Heart left ventricle (tissue), 16 donors: ENCODE data around the gene ANKS3. TPM values are rescaled to one million over a fixed set of nuclear protein-coding genes. Genes with fewer than 3 reads are reported as not detected.

Experiments used
- ATAC-seq, 4 donors: fragments of 200-7000 bp; cut with Tn5 transposase; one replicate each; pipeline ENCODE4 v1.9.1; 2020 to 2022; ENCODE audit warnings: moderate library complexity in 4 of 4, mild to moderate bottlenecking in 3 of 4, moderate number of reproducible peaks in 1 of 4
- DNase-seq, 5 donors: peaks; one replicate each; pipeline ENCODE4 v3.0.0-alpha.2; 2020
- H3K27ac ChIP-seq, 12 donors: fragments of 200-600 bp; sonication (generic) in 4 of 12; one replicate each; pipeline versions ENCODE4 v1.5.0 to v1.8.0; 2016 to 2022; ENCODE audit warnings: mild to moderate bottlenecking in 2 of 12
- H3K27me3 ChIP-seq, 9 donors: fragments of 200-600 bp; sonication (generic) in 2 of 9; one replicate each; pipeline versions ENCODE4 v1.5.1 to v1.8.0; 2016 to 2022; ENCODE audit warnings: mild to moderate bottlenecking in 3 of 9
- H3K36me3 ChIP-seq, 9 donors: fragments of 200-600 bp; sonication (generic) in 2 of 9; one replicate each; pipeline versions ENCODE4 v1.5.0 to v1.8.0; 2018 to 2022; ENCODE audit warnings: mild to moderate bottlenecking in 2 of 9
- H3K4me1 ChIP-seq, 12 donors: fragments of 200-600 bp; sonication (generic) in 4 of 12; one replicate each; pipeline versions ENCODE4 v1.5.0 to v1.8.0; 2016 to 2022; ENCODE audit warnings: mild to moderate bottlenecking in 3 of 12
- H3K4me3 ChIP-seq, 12 donors: fragments of 200-600 bp; sonication (generic) in 4 of 12; one replicate each; pipeline versions ENCODE4 v1.5.0 to v1.8.0; 2017 to 2022; ENCODE audit warnings: mild to moderate bottlenecking in 9 of 12, moderate library complexity in 4 of 12
- H3K9me3 ChIP-seq, 12 donors: fragments of 200-600 bp; sonication (generic) in 4 of 12; one replicate each; pipeline versions ENCODE4 v1.5.0 to v1.8.0; 2016 to 2022; ENCODE audit warnings: mild to moderate bottlenecking in 1 of 12
- CTCF ChIP-seq, 12 donors: fragments of 200-600 bp; sonication (generic) in 4 of 12; IDR thresholded peaks; one replicate each; pipeline versions ENCODE4 v1.5.0 to v1.8.0; 2018 to 2022; ENCODE audit warnings: antibody characterized with exemption in 12 of 12, mild to moderate bottlenecking in 5 of 12
- POLR2A ChIP-seq, 2 donors: fragments of 450-650 bp; IDR thresholded peaks; one replicate each; pipeline ENCODE4 v1.6.1; 2017; ENCODE audit warnings: antibody characterized with exemption in 2 of 2, mild to moderate bottlenecking in 2 of 2, moderate library complexity in 2 of 2
- WGBS, 4 donors: extraction: QIAGEN DNeasy Blood & Tissue Kit in 2 of 4; methylation state at CpG; one replicate each; pipeline versions ENCODE4 v1.1.5 to v1.1.7; 2013 to 2018; 5-methylcytosine and 5-hydroxymethylcytosine counted together
- intact Hi-C, 10 donors: fragments of 100-400 bp; cut with DNase I; formaldehyde crosslinking; loops; one replicate each; pipeline versions ENCODE4 v1.11.1 to v1.14.2; 2022
- polyA plus RNA-seq, 2 donors: library from polyadenylated mRNA; stranded (reverse); fragments of 200-250 nt; gene quantifications; one replicate each; pipeline ENCODE4 v1.2.3, GENCODE V29; 2013
- total RNA-seq, 9 donors: library from RNA; depleted of rRNA in 2 of 9; stranded (reverse); fragments of >200 nt in 2 of 9; fragmentation: NEBNext Ultra II Directional in 3 of 9; extraction: Animal tissue kit (Norgen Biotek cat#: 25700) in 3 of 9; gene quantifications; one replicate each; pipeline versions ENCODE4 v1.1.0 to v1.2.4, GENCODE V29; 2016 to 2023
- donor health status: ischemic (EF 13 %, LVEDD 7.1; RV severe dilation, severe dysfunction).
- donor health status: healthy with polysubstance abuse.
- donor health status: DM: no; HTN: yes; CAD: no.
- donor health status: DM: no; HTN: no; CAD: no.
- donor health status: ischemic (EF 25% LVEDD 6.9; RV normal size, moderate dysfunction).
- donor health status: ischemic (EF 25% LVEDD 5.7; RV mildly dilated, moderate dysfunction).
- donor health status: healthy.
- donor health status: DM: yes; HTN: yes; CAD: no.
- donor health status: ischemic (EF 35%, LVEDD 5.7; RV mildly dilated, moderate dysfunction).
- donor health status: nonischemic (EF 11% LVEDD 7.7; RV severe dilation, severe dysfunction).
- donor health status: DM: yes; HTN: yes; CAD: no.
- donor health status: PGD.
- donor health status: ischemic (EF 29% LVEDD 5.4; RV normal size, mild dysfunction).
- donor health status: nonischemic (EF 23%, LVEDD 6.1; RV moderate dilation, normal function).

The ANKS3 gene
- total and polyA plus RNA-seq, 11 donors, result 5.1 to 12.7 (median 9.2) TPM

DNA sequence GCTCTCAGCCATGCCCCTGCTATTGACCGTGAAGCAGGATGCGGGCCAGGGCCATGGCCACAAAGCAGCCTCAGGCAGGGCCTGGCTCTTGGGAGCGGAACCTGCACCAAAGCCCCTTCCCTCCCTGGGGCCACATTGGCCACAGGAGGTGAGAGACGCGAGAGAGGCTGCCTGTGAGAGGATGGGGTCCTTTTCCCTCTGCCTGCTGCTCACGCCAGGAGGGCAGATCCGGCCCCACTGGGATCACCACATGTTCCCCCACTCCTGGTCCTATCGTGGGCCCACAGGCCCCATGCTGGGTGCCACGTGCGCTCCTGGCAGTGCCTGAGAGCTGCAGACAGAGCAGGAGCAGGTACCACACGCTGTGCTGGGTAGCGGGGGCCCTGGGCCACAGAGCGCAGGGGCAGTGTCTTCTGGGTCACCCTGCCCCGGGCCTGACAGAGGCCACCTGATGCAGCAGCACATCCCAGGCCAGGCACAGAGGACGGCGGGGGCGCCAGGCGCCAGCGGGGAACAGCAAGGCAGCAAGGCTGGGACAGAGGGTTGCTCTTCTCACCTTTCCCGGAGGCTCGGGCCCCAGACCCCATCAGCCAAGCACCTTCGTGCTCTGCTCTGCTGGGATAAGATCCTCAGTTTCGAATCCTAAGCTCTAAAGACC is 49.9 kb downstream of the ANKS3 start:
- no peak for TF ChIP-seq POLR2A (IDR thresholded peaks at IDR 0.05)
- no peak for TF ChIP-seq CTCF (IDR thresholded peaks at IDR 0.05)
- Histone ChIP-seq H3K9me3 (no peaks in the 10 kb centered on the region), H3K4me1 (peaks cover 0 to 29% (median 13%) of the 10 kb centered on the region in 12 donors), H3K4me3 (no peak overlapping the region), H3K36me3 (peaks cover 5 to 84% (median 53%) of the 10 kb centered on the region in 9 donors), H3K27ac (no peak overlapping the region), H3K27me3 (no peaks in the 10 kb centered on the region)
- DNase-seq (peak in 2 of 5 donors; percentile 27 to 54), ATAC-seq (no peak)
- WGBS, 4 donors, result 93 to 96% (median 95%) methylated on average over 7 to 23 of the region's 23 CpGs
- intact Hi-C loops, result loop anchor here in 1 of 10 donors (10.0 kb wide), 1 partner anchor 271 kb away; the partner anchor contains the start of gene SEC14L5

GRCh38 chr16:4683255-4684057 is 50.6 kb downstream of the ANKS3 start:
- intact Hi-C loops, result loop anchor here in 1 of 10 donors (10.0 kb wide), 1 partner anchor 271 kb away; the partner anchor contains the start of gene SEC14L5
- Histone ChIP-seq H3K27ac (no peak overlapping the region), H3K9me3 (no peaks in the 10 kb centered on the region), H3K4me1 (peaks cover 0 to 34% (median 15%) of the 10 kb centered on the region in 12 donors), H3K36me3 (peaks cover 5 to 84% (median 53%) of the 10 kb centered on the region in 9 donors), H3K4me3 (no peak overlapping the region), H3K27me3 (no peaks in the 10 kb centered on the region)
- TF ChIP-seq CTCF (IDR thresholded peaks at IDR 0.05) (no peak), POLR2A (IDR thresholded peaks at IDR 0.05) (no peak)
- DNase-seq (peak in 1 of 5 donors; percentile 42), ATAC-seq (no peak)
- 90 to 96% (median 91%) methylated on average over 13 to 17 of the region's 17 CpGs for WGBS, 4 donors

- Histone ChIP-seq H3K27ac (no peak overlapping the region), H3K4me1 (peaks cover 0 to 34% (median 14%) of the 10 kb centered on the region in 12 donors), H3K9me3 (no peaks in the 10 kb centered on the region), H3K36me3 (peaks cover 5 to 81% (median 53%) of the 10 kb centered on the region in 9 donors), H3K4me3 (no peak overlapping the region), H3K27me3 (no peaks in the 10 kb centered on the region)
- WGBS, 4 donors, result 75 to 84% (median 80%) methylated on average over 32 to 36 of the region's 36 CpGs
- intact Hi-C loops, result loop anchor here in 1 of 10 donors (10.0 kb wide), 1 partner anchor 272 kb away; the partner anchor contains the start of gene SEC14L5
- peak in 7 of 12 donors; percentile 13 to 44 (median 34) for TF ChIP-seq CTCF (IDR thresholded peaks at IDR 0.05)
- no peak for TF ChIP-seq POLR2A (IDR thresholded peaks at IDR 0.05)
- ATAC-seq (no peak), DNase-seq (peak in 1 of 5 donors; percentile 73)
Observed at GRCh38 chr16:4682616-4683254, 51.3 kb downstream of the ANKS3 start.
